T-helper 1 cell treated with Interleukin-12 subunit alpha and Interleukin-12 subunit beta and Interleukin-4 antibody, amounts not matched to agents 30 μg/mL and 1 μg/mL, for 36 hours (primary cell): ENCODE data around the gene TMEM86B.
A peak's percentile ranks its signal among the peaks of the same experiment; 100 is the strongest.

ENCODE experiments used
- H3K27ac Mint-ChIP-seq: one replicate; pipeline ENCODE4 v1.8.0; 2021; ENCODE audit warnings: mild to moderate bottlenecking, mixed read lengths
- H3K27me3 Mint-ChIP-seq: one replicate; pipeline ENCODE4 v1.8.0; 2021; ENCODE audit warnings: low read depth, mixed read lengths
- H3K36me3 Mint-ChIP-seq: one replicate; pipeline ENCODE4 v1.8.0; 2021; ENCODE audit warnings: low read depth, mixed read lengths
- H3K4me1 Mint-ChIP-seq: one replicate; pipeline ENCODE4 v1.8.0; 2021; ENCODE audit warnings: low read depth, mixed read lengths
- H3K4me3 Mint-ChIP-seq: one replicate; pipeline ENCODE4 v1.8.0; 2021; ENCODE audit warnings: mild to moderate bottlenecking, moderate library complexity, mixed read lengths
- H3K9me3 Mint-ChIP-seq: one replicate; pipeline ENCODE4 v1.8.0; 2021; ENCODE audit warnings: mixed read lengths

Gene TMEM86B

DNA sequence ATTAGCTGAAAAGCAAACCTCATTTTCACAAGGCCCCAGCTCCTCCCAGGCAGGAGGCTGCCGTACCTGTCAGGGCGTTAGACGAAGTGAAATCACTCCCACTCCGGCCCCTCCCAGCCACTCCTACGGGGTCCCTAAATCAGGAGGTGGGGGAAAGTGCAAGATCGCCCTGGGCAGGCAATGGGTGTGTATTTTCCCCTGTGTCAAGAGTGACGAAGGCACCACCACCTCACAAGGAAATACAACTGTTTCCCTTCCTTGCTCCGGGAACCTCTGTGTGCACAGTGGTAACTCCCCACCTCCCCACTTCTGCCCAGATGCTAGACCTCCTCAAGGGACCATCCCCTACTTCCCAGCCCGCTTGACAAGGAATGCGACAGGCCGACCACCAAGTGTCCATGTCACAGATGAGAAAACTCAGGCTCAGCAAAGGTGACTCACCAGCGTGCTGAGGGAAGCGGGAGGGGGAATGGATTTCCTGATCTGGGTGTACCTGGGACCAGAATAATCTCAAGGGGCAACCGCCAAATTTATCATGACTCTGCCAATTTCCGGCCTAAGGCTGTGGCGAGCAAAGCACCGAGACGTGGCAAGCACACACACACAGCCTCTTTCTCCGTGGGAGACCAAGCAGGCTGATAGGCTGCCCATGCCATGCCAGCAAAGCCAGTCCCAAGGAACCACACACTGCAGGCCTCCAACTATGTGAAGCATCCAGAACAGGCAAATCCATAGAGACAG lies 22.9 kb upstream of the TMEM86B start:
- Mint-ChIP-seq H3K36me3 (peaks cover 32% of the 10 kb centered on the region), H3K4me1 (peaks cover 47% of the 10 kb centered on the region), H3K27me3 (no peaks in the 10 kb centered on the region)

GRCh38 chr19:55250262-55251036 lies 21.9 kb upstream of the TMEM86B start:
- Mint-ChIP-seq H3K27me3 (no peaks in the 10 kb centered on the region), H3K27ac (peak overlapping the region; percentile 95), H3K4me3 (peak overlapping the region; percentile 89), H3K36me3 (peaks cover 22% of the 10 kb centered on the region), H3K9me3 (no peaks in the 10 kb centered on the region), H3K4me1 (peaks cover 38% of the 10 kb centered on the region)

More for the DNA sequence above, 22.9 kb upstream of the TMEM86B start:
- no peaks in the 10 kb centered on the region for H3K9me3 Mint-ChIP-seq
- peak overlapping the region; percentile 95 for H3K27ac Mint-ChIP-seq
- H3K4me3 Mint-ChIP-seq = peak overlapping the region; percentile 89

GRCh38 chr19:55249841-55250240 lies 21.3 kb upstream of the TMEM86B start:
- peaks cover 22% of the 10 kb centered on the region for H3K36me3 Mint-ChIP-seq

DNA sequence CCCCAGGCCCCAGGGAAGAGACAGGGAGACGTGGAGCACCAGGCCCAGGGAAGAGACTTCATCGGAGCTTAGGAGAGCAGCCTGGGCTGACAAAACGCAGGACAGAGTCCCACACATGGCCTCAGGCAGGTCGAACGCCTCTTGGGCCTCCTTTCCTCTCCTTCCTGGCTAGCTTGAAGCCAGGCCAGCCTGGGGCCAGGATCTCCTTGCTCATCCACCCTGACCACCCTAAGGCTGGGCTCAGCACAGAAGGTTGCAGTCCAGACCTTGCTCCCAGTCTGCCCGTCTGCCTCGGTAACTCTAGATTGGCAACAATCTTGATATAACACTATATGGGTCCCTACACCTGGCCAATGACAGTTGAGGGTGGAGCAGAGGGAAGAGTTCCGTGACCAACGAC lies 20.1 kb upstream of the TMEM86B start:
- H3K27me3 Mint-ChIP-seq = no peaks in the 10 kb centered on the region
- no peak overlapping the region for H3K4me3 Mint-ChIP-seq
- peaks cover 30% of the 10 kb centered on the region for H3K4me1 Mint-ChIP-seq
- no peak overlapping the region for H3K27ac Mint-ChIP-seq
- peaks cover 18% of the 10 kb centered on the region for H3K36me3 Mint-ChIP-seq
- no peaks in the 10 kb centered on the region for H3K9me3 Mint-ChIP-seq

More at GRCh38 chr19:55249841-55250240, 21.3 kb upstream of the TMEM86B start:
- no peaks in the 10 kb centered on the region for H3K9me3 Mint-ChIP-seq
- H3K4me1 Mint-ChIP-seq = peaks cover 33% of the 10 kb centered on the region
- H3K4me3 Mint-ChIP-seq = no peak overlapping the region
- H3K27me3 Mint-ChIP-seq = no peaks in the 10 kb centered on the region
- no peak overlapping the region for H3K27ac Mint-ChIP-seq

DNA sequence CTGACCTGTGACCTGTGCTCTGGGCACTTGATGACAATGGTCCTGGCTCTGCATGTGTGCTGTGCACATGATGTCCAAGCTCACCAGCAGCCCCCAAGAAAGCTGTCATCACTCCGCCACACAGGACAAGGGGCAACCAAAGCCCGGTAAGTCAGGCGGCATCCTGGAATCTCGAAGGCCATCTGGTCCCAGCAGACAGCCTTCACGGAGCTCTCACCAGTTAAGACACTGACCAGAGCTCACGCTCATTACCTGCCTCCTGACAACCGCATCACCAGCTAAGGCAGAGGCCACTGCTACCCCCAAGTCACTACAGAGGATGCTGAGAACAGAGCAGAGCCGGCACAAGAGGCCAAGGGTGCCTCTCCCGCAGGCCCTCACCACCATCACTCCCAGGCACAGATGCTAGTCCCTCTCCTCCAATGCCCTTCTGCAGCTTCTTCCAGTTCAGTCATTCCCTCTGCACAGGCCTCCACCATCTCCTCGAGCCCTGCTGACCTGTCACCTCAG lies 19.7 kb upstream of the TMEM86B start:
- peaks cover 15% of the 10 kb centered on the region for H3K36me3 Mint-ChIP-seq
- no peaks in the 10 kb centered on the region for H3K27me3 Mint-ChIP-seq
- H3K4me3 Mint-ChIP-seq = no peak overlapping the region
- H3K4me1 Mint-ChIP-seq = peaks cover 25% of the 10 kb centered on the region
- no peak overlapping the region for H3K27ac Mint-ChIP-seq
- no peaks in the 10 kb centered on the region for H3K9me3 Mint-ChIP-seq

DNA sequence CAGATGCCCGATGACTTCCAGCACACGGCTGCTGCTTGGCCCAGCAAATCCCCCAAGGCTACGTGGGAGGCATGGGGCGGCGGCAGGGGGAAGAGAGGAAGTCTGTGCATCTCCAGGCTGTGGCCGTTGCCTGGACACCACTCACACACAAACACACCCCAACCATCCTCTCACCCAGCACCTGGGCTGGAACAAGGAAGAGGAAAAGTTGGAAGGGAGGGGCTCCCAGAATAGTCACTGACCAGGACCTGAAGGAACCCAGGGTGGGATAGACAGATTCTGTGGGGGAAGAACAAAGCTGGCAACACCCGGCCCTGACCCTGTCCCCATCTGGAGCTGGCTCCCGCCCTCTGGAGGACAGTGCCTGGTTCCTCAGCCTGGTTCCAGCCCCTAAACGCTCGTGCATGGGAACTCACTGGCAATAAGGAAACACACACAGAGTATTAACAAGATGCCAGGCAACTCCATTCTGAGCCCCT lies 19.1 kb upstream of the TMEM86B start:
- H3K9me3 Mint-ChIP-seq = no peaks in the 10 kb centered on the region
- peaks cover 25% of the 10 kb centered on the region for H3K4me1 Mint-ChIP-seq
- peaks cover 17% of the 10 kb centered on the region for H3K36me3 Mint-ChIP-seq
- no peaks in the 10 kb centered on the region for H3K27me3 Mint-ChIP-seq
- H3K4me3 Mint-ChIP-seq = no peak overlapping the region
- no peak overlapping the region for H3K27ac Mint-ChIP-seq

- Mint-ChIP-seq H3K27ac (no peak overlapping the region), H3K27me3 (no peaks in the 10 kb centered on the region), H3K36me3 (peaks cover 19% of the 10 kb centered on the region), H3K9me3 (no peaks in the 10 kb centered on the region), H3K4me1 (peaks cover 24% of the 10 kb centered on the region), H3K4me3 (no peak overlapping the region)
Measured at GRCh38 chr19:55246462-55247451, 18.2 kb upstream of the TMEM86B start.

- Mint-ChIP-seq H3K9me3 (no peaks in the 10 kb centered on the region), H3K36me3 (peaks cover 14% of the 10 kb centered on the region), H3K27me3 (no peaks in the 10 kb centered on the region), H3K4me1 (peaks cover 12% of the 10 kb centered on the region), H3K4me3 (no peak overlapping the region), H3K27ac (no peak overlapping the region)
Measured at GRCh38 chr19:55245236-55245904, 16.8 kb upstream of the TMEM86B start.

GRCh38 chr19:55244004-55244680 lies 15.6 kb upstream of the TMEM86B start:
- peaks cover 10% of the 10 kb centered on the region for H3K4me1 Mint-ChIP-seq

DNA sequence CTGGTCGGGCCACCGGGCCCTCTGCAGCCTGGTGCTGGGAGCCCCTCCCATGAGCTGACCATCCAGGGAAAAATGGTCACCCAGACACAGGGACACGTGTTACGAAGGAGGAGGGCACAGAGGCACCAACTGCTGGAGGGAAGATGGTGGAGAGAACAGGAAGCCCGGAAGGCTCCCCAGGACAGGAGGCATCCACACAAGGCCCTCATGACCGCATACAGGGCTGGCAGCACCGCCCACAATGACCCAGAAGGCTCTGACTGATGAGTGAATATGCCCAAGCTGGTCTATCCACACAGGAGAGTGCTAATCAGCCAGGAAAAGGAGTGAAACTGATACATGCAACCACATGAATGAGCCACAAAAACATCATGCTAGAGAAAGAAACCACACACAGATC lies 14.0 kb upstream of the TMEM86B start:
- peaks cover 22% of the 10 kb centered on the region for H3K36me3 Mint-ChIP-seq
- peaks cover 4% of the 10 kb centered on the region for H3K4me1 Mint-ChIP-seq
- no peaks in the 10 kb centered on the region for H3K27me3 Mint-ChIP-seq
- no peak overlapping the region for H3K4me3 Mint-ChIP-seq
- H3K27ac Mint-ChIP-seq = no peak overlapping the region
- no peaks in the 10 kb centered on the region for H3K9me3 Mint-ChIP-seq

More at GRCh38 chr19:55244004-55244680, 15.6 kb upstream of the TMEM86B start:
- H3K27ac Mint-ChIP-seq = no peak overlapping the region
- no peaks in the 10 kb centered on the region for H3K27me3 Mint-ChIP-seq
- H3K36me3 Mint-ChIP-seq = peaks cover 17% of the 10 kb centered on the region
- H3K9me3 Mint-ChIP-seq = no peaks in the 10 kb centered on the region
- H3K4me3 Mint-ChIP-seq = no peak overlapping the region

DNA sequence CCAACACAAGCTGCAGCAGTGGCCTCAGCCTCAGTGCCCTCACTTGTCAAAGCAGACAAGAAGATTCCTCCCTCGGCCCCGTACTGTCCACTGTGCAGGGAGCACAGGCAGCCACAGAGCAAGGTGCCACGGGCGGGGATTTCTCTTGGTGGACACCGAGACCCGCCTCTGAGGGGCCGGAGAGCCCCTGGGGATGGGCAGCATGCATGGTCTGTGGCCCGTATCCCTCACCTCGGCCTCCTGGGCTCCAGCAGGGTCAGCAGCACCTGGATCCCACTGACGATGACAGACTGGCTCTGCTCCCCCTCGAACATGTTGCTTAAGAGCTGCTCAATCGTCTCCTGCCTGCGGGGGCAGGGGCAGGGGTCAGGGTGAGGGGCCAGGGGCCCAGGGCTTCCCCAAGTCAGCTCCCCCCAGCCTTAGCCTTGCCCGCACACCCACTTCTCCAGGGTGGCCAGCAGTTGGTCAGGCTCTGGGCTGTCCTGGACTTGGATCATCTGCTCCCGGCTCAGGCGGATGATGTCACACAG lies 13.4 kb upstream of the TMEM86B start:
- H3K27me3 Mint-ChIP-seq = no peaks in the 10 kb centered on the region
- H3K9me3 Mint-ChIP-seq = no peaks in the 10 kb centered on the region
- H3K4me3 Mint-ChIP-seq = no peak overlapping the region
- peaks cover 27% of the 10 kb centered on the region for H3K36me3 Mint-ChIP-seq
- peaks cover 4% of the 10 kb centered on the region for H3K4me1 Mint-ChIP-seq
- H3K27ac Mint-ChIP-seq = no peak overlapping the region

GRCh38 chr19:55241143-55241934 lies 12.8 kb upstream of the TMEM86B start:
- peaks cover 4% of the 10 kb centered on the region for H3K4me1 Mint-ChIP-seq
- H3K27me3 Mint-ChIP-seq = no peaks in the 10 kb centered on the region
- H3K9me3 Mint-ChIP-seq = no peaks in the 10 kb centered on the region
- H3K27ac Mint-ChIP-seq = no peak overlapping the region
- H3K4me3 Mint-ChIP-seq = no peak overlapping the region
- H3K36me3 Mint-ChIP-seq = peaks cover 33% of the 10 kb centered on the region
